Pancreas (tissue), 10 donors: ENCODE data around the gene DENND5B. TPM values are rescaled to one million over a fixed set of nuclear protein-coding genes. Genes with fewer than 3 reads are reported as not detected.

Source experiments
- ATAC-seq, 4 donors: fragments of 200-7000 bp; cut with Tn5 transposase; one replicate each; pipeline versions ENCODE4 v1.8.0 to v1.9.1; 2020; ENCODE audit warnings: mild to moderate bottlenecking in 4 of 4, moderate library complexity in 4 of 4
- DNase-seq, 6 donors: peaks; one replicate each; pipeline ENCODE4 v3.0.0-alpha.2; 2020
- FAIRE-seq: peaks from 2 replicates; lab custom pipeline; 2012; peaks lifted over from hg19 to GRCh38; lab: Jason Lieb, UNC
- H3K27ac ChIP-seq, 4 donors: fragments of 200-600 bp; sonication (generic); 1 replicate in 3 of 4; 2 replicates in 1 of 4; pipeline versions ENCODE4 v1.5.0 to v1.8.0; 2020
- H3K27me3 ChIP-seq, 4 donors: fragments of 200-600 bp; one replicate each; pipeline ENCODE4 v1.8.0; 2021
- H3K36me3 ChIP-seq, 3 donors: fragments of 200-600 bp; sonication (generic) in 1 of 3; one replicate each; pipeline versions ENCODE4 v1.5.0 to v1.8.0; 2020 to 2021
- H3K4me1 ChIP-seq, 3 donors: fragments of 200-600 bp; one replicate each; pipeline ENCODE4 v1.8.0; 2021
- H3K4me3 ChIP-seq, 4 donors: fragments of 200-600 bp; sonication (generic) in 2 of 4; one replicate each; pipeline versions ENCODE4 v1.5.0 to v1.8.0; 2020 to 2021
- H3K9me3 ChIP-seq, 4 donors: fragments of 200-600 bp; one replicate each; pipeline ENCODE4 v1.8.0; 2021
- WGBS, 2 donors: extraction: QIAGEN DNeasy Blood & Tissue Kit; methylation state at CpG; one replicate each; pipeline ENCODE4 v1.1.7; 2013; 5-methylcytosine and 5-hydroxymethylcytosine counted together
- intact Hi-C, 3 donors: fragments of 100-400 bp; cut with DNase I; formaldehyde crosslinking; loops; one replicate each; pipeline versions ENCODE4 v1.11.1 to v1.14.2; 2022
- polyA plus RNA-seq, 2 donors: library from polyadenylated mRNA; stranded (reverse); fragments of 200-250 nt; gene quantifications; one replicate each; pipeline ENCODE4 v1.2.3, GENCODE V29; 2013
- total RNA-seq, 6 donors: library from RNA; stranded (reverse); fragmentation: NEBNext Ultra II Directional in 4 of 6; extraction: Animal tissue kit (Norgen Biotek cat#: 25700) in 4 of 6; gene quantifications; one replicate each; pipeline versions ENCODE4 v1.2.1 to v1.2.4, GENCODE V29; 2021 to 2023
- TF ChIP-seq, protein P1 (sequence below), 4 donors: fragments of 200-600 bp; sonication (generic) in 3 of 4; IDR thresholded peaks; one replicate each; pipeline versions ENCODE4 v1.5.0 to v1.8.0; 2021; ENCODE audit warnings: antibody characterized with exemption in 4 of 4
- donor health status: healthy with polysubstance abuse.
- donor health status: DM: no; HTN: no; CAD: no; lungs with moderate emphysema.
- donor health status: DM: no; HTN: no; CAD: no.
- donor health status: control.
- donor health status: control.
- donor health status: Bipolar disorder and iron deficiency.
- donor health status: DM: yes; HTN: yes; CAD: no.
- donor health status: DM: no; HTN: no; CAD: no.
- donor health status: DM: no; HTN: no; CAD: no.
- donor health status: DM: yes; HTN: yes; CAD: no.

Gene DENND5B
- total and polyA plus RNA-seq, 8 donors, result 2.4 to 11.3 (median 6.9) TPM

DNA sequence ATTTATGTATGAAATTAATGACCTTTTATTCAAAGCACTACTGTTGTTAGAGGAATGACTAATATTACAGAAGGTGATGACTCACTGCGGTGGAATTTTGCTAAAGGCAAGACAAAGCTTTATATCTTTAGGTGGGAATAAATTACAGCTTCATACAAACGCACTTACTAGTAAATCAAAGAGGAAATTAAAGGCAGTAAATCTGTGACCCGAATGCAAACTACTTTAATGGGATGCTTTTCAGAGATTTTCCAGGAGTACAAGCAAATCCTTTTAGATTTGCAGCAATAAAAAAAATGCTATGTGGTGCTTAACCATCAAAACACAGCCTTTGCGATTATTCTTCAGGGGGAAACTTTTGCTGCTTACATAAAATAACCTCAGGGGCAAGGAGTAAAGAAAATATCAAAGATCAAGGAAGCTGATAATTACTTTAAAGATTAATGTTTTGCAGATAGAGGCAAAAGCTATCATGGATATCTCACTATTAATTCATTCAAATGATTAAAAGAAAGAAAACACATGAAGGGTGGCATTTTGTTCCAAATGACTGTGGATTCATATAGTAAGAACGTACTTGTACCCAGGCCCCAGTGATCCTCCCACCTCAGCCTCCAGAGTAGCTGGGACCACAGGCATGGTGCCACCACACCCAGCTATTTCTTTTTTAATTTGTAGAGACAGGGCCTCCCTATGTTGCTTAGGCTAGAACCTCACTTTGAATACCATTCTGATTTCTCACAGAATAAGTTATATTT is 98.9 kb downstream of the DENND5B start:
- no peak overlapping the region for H3K4me3 ChIP-seq
- DNase-seq (peak in 1 of 6 donors; percentile 21), FAIRE-seq (peak; percentile 13), ATAC-seq (peak in 3 of 4 donors; percentile 60 to 75 (median 64))
- H3K36me3 ChIP-seq, result peaks cover 0 to 6% (median 0%) of the 10 kb centered on the region in 3 donors
- TF ChIP-seq, protein P1, sequence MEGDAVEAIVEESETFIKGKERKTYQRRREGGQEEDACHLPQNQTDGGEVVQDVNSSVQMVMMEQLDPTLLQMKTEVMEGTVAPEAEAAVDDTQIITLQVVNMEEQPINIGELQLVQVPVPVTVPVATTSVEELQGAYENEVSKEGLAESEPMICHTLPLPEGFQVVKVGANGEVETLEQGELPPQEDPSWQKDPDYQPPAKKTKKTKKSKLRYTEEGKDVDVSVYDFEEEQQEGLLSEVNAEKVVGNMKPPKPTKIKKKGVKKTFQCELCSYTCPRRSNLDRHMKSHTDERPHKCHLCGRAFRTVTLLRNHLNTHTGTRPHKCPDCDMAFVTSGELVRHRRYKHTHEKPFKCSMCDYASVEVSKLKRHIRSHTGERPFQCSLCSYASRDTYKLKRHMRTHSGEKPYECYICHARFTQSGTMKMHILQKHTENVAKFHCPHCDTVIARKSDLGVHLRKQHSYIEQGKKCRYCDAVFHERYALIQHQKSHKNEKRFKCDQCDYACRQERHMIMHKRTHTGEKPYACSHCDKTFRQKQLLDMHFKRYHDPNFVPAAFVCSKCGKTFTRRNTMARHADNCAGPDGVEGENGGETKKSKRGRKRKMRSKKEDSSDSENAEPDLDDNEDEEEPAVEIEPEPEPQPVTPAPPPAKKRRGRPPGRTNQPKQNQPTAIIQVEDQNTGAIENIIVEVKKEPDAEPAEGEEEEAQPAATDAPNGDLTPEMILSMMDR (IDR thresholded peaks at IDR 0.05), result no peak
- no peaks in the 10 kb centered on the region for H3K9me3 ChIP-seq
- intact Hi-C loops, result no loop called here
- H3K4me1 ChIP-seq, result peaks cover 0 to 6% (median 0%) of the 10 kb centered on the region in 3 donors
- no peak overlapping the region for H3K27ac ChIP-seq
- no peaks in the 10 kb centered on the region for H3K27me3 ChIP-seq
- 59 to 60% methylated on average over 5 of the region's 5 CpGs for WGBS, 2 donors

DNA sequence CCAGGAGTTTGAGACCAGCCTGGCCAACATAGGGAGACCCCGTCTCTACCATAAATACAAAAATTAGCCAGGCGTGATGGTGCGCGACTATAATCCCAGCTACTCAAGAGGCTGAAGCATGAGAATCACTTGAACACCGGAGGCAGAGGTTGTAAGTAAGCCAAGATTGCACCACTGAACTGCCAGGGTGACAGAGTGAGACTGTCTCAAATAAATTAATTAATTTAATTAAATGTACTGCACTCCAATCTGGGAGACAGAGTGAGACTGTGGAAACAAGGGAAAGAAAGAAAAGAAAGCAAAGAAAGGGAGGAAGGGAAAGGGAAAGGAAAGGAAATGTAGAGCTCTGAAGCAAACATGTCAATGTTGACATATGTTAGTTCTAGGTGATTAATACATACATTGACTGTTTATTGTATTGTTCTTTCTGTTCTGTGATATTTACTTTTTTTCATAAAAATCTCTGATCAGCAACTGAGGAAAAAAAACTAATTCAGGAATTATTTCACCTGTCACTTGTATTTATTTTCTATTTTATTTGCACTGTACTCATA is 99.6 kb downstream of the DENND5B start:
- intact Hi-C loops, result no loop called here
- TF ChIP-seq, protein P1 (IDR thresholded peaks at IDR 0.05), result no peak
- ATAC-seq, result no peak
- 94 to 95% methylated on average over 5 of the region's 5 CpGs for WGBS, 2 donors
- no peak for FAIRE-seq
- DNase-seq, result no peak
- no peak overlapping the region for H3K27ac ChIP-seq
- H3K9me3 ChIP-seq, result no peaks in the 10 kb centered on the region
- H3K4me3 ChIP-seq, result no peak overlapping the region
- H3K4me1 ChIP-seq, result peaks cover 0 to 6% (median 0%) of the 10 kb centered on the region in 3 donors
- H3K36me3 ChIP-seq, result peaks cover 0 to 6% (median 0%) of the 10 kb centered on the region in 3 donors
- no peaks in the 10 kb centered on the region for H3K27me3 ChIP-seq

DNA sequence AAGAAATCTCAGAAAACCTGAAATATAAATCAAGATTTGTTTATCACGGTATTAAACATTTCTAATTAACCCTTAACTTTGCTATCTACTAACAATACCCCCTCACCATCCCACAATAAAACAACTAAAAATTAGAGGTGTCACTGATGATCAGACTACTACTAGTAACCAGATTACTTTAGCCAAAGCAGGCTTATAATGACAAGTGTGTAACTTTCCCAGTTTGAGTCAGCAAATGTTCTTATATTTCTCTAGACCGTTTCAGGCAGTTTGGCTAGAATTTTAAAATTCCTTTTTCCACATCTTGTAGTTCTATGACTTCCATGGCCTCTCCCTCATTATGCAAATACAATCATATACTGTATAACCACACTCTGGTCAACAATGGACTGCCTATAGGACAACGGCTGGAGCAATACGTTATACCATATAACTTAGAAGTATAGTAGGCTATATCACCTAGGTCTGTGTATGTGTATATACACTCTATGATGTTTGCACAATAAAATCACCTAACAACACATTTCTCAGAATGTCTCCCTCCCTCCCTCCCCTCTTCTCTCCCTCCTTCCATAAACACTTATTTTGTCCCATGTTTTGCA is 102.1 kb downstream of the DENND5B start:
- ATAC-seq, result no peak

DNA sequence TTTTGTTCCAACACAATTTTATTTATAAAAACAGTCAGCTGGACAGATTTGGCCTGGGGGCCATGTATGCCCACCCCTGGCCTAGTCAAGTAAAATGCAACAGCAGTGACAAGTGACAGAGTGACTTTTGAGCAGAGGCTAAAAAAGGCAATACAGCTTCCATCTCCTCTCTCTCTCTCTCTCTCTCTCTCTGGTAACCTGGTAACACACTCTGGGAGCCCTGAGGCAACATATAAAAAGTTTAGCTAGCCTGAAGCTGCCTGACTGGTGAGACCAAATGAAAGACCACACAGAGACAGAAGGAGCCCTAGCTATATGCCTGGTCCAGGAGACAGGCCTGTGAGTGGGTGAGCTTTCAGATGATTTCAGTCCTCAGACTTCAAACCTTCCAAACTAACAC is 105.4 kb downstream of the DENND5B start:
- no peak for FAIRE-seq
- intact Hi-C loops, result no loop called here
- no peaks in the 10 kb centered on the region for H3K36me3 ChIP-seq
- DNase-seq, result no peak
- no peak overlapping the region for H3K4me3 ChIP-seq
- ATAC-seq, result peak in 3 of 4 donors; percentile 17 to 55 (median 50)
- no peak overlapping the region for H3K27ac ChIP-seq
- H3K27me3 ChIP-seq, result no peaks in the 10 kb centered on the region
- no peaks in the 10 kb centered on the region for H3K9me3 ChIP-seq
- TF ChIP-seq, protein P1 (IDR thresholded peaks at IDR 0.05), result no peak
- H3K4me1 ChIP-seq, result no peaks in the 10 kb centered on the region

More for the DNA sequence above, 102.1 kb downstream of the DENND5B start:
- H3K4me1 ChIP-seq, result peaks cover 0 to 6% (median 0%) of the 10 kb centered on the region in 3 donors
- intact Hi-C loops, result no loop called here
- TF ChIP-seq, protein P1 (IDR thresholded peaks at IDR 0.05), result no peak
- H3K27me3 ChIP-seq, result no peaks in the 10 kb centered on the region
- no peaks in the 10 kb centered on the region for H3K36me3 ChIP-seq
- no peak overlapping the region for H3K4me3 ChIP-seq
- H3K27ac ChIP-seq, result no peak overlapping the region
- no peak for FAIRE-seq
- DNase-seq, result no peak
- no peaks in the 10 kb centered on the region for H3K9me3 ChIP-seq
- whole genome bisulfite sequencing, 2 donors, result 84 to 89% methylated on average over 4 of the region's 4 CpGs
